HepG2 (cell line): ENCODE data around the gene NUBP1. TPM values are rescaled to one million over a fixed set of nuclear protein-coding genes. Genes with fewer than 3 reads are reported as not detected.

ENCODE experiments used
- AHDC1 ChIP-seq: sonication (generic); formaldehyde crosslinking; IDR thresholded peaks from 2 replicates; pipeline ENCODE4 v1.5.1; 2020; ENCODE audit warnings: mild to moderate bottlenecking, missing genetic modification reagents, borderline replicate concordance
- CEBPB ChIP-seq: IDR thresholded peaks from 2 replicates; pipeline ENCODE4 v1.6.1; 2011; ENCODE audit warnings: low read depth, low read length, improper control_type of control experiment, borderline replicate concordance
- HES4 ChIP-seq: sonication (generic); formaldehyde crosslinking; IDR thresholded peaks from 2 replicates; pipeline ENCODE4 v1.9.0; 2021; ENCODE audit warnings: mild to moderate bottlenecking, missing genetic modification reagents, borderline replicate concordance
- HHEX ChIP-seq: IDR thresholded peaks from 2 replicates; pipeline ENCODE4 v1.6.1; 2016; ENCODE audit warnings: control low read depth
- KAT7 ChIP-seq: IDR thresholded peaks from 2 replicates; pipeline ENCODE4 v1.6.1; 2018; ENCODE audit warnings: borderline replicate concordance, missing compliant biosample characterization
- MAFF ChIP-seq: IDR thresholded peaks from 2 replicates; pipeline ENCODE4 v1.6.1; 2011; ENCODE audit warnings: low read depth, low read length, improper control_type of control experiment
- NFE2 ChIP-seq: sonication (generic); formaldehyde crosslinking; IDR thresholded peaks from 2 replicates; pipeline ENCODE4 v1.4.0; 2020; ENCODE audit warnings: missing genetic modification reagents
- NKX3-1 ChIP-seq: sonication (generic); formaldehyde crosslinking; IDR thresholded peaks from 2 replicates; pipeline ENCODE4 v1.5.0; 2020; ENCODE audit warnings: missing genetic modification reagents
- NR2F2 ChIP-seq: IDR thresholded peaks from 2 replicates; pipeline ENCODE4 v1.6.1; 2012; ENCODE audit warnings: low read depth, inconsistent platforms, borderline replicate concordance
- PHF5A ChIP-seq: IDR thresholded peaks from one replicate; pipeline ENCODE4 v1.6.1; 2018; ENCODE audit warnings: low read depth, missing genetic modification reagents; ENCODE audit not compliant: unreplicated experiment
- SNRNP70 ChIP-seq: fragments of 200-400 bp; formaldehyde crosslinking; IDR thresholded peaks from 2 replicates; pipeline ENCODE4 v1.6.1; 2017; ENCODE audit warnings: mild to moderate bottlenecking, low read depth, low read length, moderate library complexity
- ZNF230 ChIP-seq: sonication (generic); formaldehyde crosslinking; IDR thresholded peaks from 2 replicates; pipeline ENCODE4 v1.4.0; 2020; ENCODE audit warnings: mild to moderate bottlenecking, missing genetic modification reagents
- ZNF260 ChIP-seq: sonication (generic); formaldehyde crosslinking; IDR thresholded peaks from 2 replicates; pipeline ENCODE4 v1.4.0; 2020; ENCODE audit warnings: missing genetic modification reagents, low read depth, mild to moderate bottlenecking, borderline replicate concordance
- ZNF614 ChIP-seq: IDR thresholded peaks from 2 replicates; pipeline ENCODE4 v1.6.1; 2018; ENCODE audit warnings: missing biosample characterization, missing genetic modification reagents, inconsistent platforms, borderline replicate concordance
- ZNF670 ChIP-seq: sonication (generic); formaldehyde crosslinking; IDR thresholded peaks from 2 replicates; pipeline ENCODE4 v1.8.0; 2022; ENCODE audit warnings: mild to moderate bottlenecking, missing genetic modification reagents, borderline replicate concordance
- ZNF816 ChIP-seq: sonication (generic); formaldehyde crosslinking; IDR thresholded peaks from 2 replicates; pipeline ENCODE4 v1.8.0; 2022; ENCODE audit warnings: missing genetic modification reagents, mild to moderate bottlenecking, borderline replicate concordance
- polyA plus RNA-seq, 8 experiments: library from polyadenylated mRNA; depleted of rRNA in 3 of 8; stranded (reverse) in 7 of 8; unstranded in 1 of 8; fragments of >200 nt; fragmentation: Illumina TruSeq in 4 of 8; extraction: Trizol in 4 of 8; gene quantifications; 2 replicates each; pipeline versions ENCODE4 v1.2.1 to v1.2.3, GENCODE V29; 2011 to 2016; ENCODE audit warnings: low read depth in 4 of 8, missing spikeins in 1 of 8, mixed read lengths in 1 of 8; ENCODE audit not compliant: insufficient read depth in 1 of 8
- total RNA-seq, 5 experiments: library from RNA; depleted of rRNA; stranded (reverse); fragments of >200 nt; fragmentation: Illumina TruSeq; extraction: Trizol; gene quantifications; 2 replicates each; pipeline ENCODE4 v1.2.3, GENCODE V29; 2016; ENCODE audit warnings: low read depth in 1 of 5
- TF ChIP-seq, protein P1 (sequence below): sonication (generic); formaldehyde crosslinking; IDR thresholded peaks from 2 replicates; pipeline ENCODE4 v1.4.0; 2020; ENCODE audit warnings: mild to moderate bottlenecking, missing genetic modification reagents
- TF ChIP-seq, protein P2 (sequence below): sonication (generic); formaldehyde crosslinking; IDR thresholded peaks from 2 replicates; pipeline ENCODE4 v1.8.1; 2023; ENCODE audit warnings: mild to moderate bottlenecking, missing genetic modification reagents, borderline replicate concordance
- TF ChIP-seq, protein P3 (sequence below): sonication (generic); formaldehyde crosslinking; conservative IDR thresholded peaks from 2 replicates; pipeline ENCODE4 v1.4.0; 2020; ENCODE audit warnings: missing genetic modification reagents

Gene NUBP1
- total and polyA plus RNA-seq, 2 of the 13 experiments (the other 11 are each of a cell fraction or from before 2014, with no cell fraction given) = 53.5 to 70.4 TPM

GRCh38 chr16:10738231-10739077, 5.2 kb upstream of the NUBP1 start (continued):
- TF ChIP-seq CEBPB (no peak), NR2F2 (peak; percentile 68), MAFF (no peak), PHF5A (CRISPR knock-in tag) (no peak), ZNF260 (CRISPR knock-in tag) (no peak), NFE2 (CRISPR knock-in tag) (no peak), ZNF614 (CRISPR knock-in tag) (peak; percentile 31; the same call in 1 of the 2 replicates), HES4 (CRISPR knock-in tag) (no peak), SNRNP70 (no peak), ZNF816 (CRISPR knock-in tag) (no peak), KAT7 (CRISPR knock-in tag) (peak; percentile 41; the same call in 1 of the 2 replicates), ZNF230 (CRISPR knock-in tag) (no peak), NKX3-1 (CRISPR knock-in tag) (no peak), ZNF670 (CRISPR knock-in tag) (peak; percentile 76), HHEX (CRISPR knock-in tag) (no peak), AHDC1 (CRISPR knock-in tag) (peak; percentile 83; the same call in 1 of the 2 replicates)
- TF ChIP-seq, protein P1, sequence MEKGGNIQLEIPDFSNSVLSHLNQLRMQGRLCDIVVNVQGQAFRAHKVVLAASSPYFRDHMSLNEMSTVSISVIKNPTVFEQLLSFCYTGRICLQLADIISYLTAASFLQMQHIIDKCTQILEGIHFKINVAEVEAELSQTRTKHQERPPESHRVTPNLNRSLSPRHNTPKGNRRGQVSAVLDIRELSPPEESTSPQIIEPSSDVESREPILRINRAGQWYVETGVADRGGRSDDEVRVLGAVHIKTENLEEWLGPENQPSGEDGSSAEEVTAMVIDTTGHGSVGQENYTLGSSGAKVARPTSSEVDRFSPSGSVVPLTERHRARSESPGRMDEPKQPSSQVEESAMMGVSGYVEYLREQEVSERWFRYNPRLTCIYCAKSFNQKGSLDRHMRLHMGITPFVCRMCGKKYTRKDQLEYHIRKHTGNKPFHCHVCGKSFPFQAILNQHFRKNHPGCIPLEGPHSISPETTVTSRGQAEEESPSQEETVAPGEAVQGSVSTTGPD (CRISPR knock-in tag) = no peak
- TF ChIP-seq, protein P2, sequence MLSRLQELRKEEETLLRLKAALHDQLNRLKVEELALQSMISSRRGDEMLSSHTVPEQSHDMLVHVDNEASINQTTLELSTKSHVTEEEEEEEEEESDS (CRISPR knock-in tag) = no peak
- TF ChIP-seq, protein P3, sequence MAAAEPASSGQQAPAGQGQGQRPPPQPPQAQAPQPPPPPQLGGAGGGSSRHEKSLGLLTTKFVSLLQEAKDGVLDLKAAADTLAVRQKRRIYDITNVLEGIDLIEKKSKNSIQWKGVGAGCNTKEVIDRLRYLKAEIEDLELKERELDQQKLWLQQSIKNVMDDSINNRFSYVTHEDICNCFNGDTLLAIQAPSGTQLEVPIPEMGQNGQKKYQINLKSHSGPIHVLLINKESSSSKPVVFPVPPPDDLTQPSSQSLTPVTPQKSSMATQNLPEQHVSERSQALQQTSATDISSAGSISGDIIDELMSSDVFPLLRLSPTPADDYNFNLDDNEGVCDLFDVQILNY (CRISPR knock-in tag) = no peak
